ENCODE measurements around the gene OR5AC2.

Gene OR5AC2

GRCh38 chr3:98130421-98130820 lies 43.4 kb downstream of the OR5AC2 start, which contains the start of gene OR5H1:
Gene OR5H1, plus strand, starts transcription at chr3:98130721. Its CDS starts 1,977 bp downstream, at chr3:98132698.
- TF ChIP-seq YY1 (IDR thresholded peaks at IDR 0.05; ENCODE audit: low read depth) (no peak), CREB1 (IDR thresholded peaks at IDR 0.05; ENCODE audit: low read depth) (no peak), ZBTB7A (IDR thresholded peaks at IDR 0.05; ENCODE audit: low read depth) (no peak)

GRCh38 chr3:98136631-98137030 lies 49.7 kb downstream of the OR5AC2 start:
- TF ChIP-seq TCF12 (IDR thresholded peaks at IDR 0.05; ENCODE audit: low read depth) (no peak), MAX (IDR thresholded peaks at IDR 0.05) (no peak), TAF1 (IDR thresholded peaks at IDR 0.05; ENCODE audit: low read depth) (no peak), EGR1 (IDR thresholded peaks at IDR 0.05) (no peak)
